Measurements from ENCODE around the gene SMG6. TPM values are rescaled to one million over a fixed set of nuclear protein-coding genes. Genes with fewer than 3 reads are reported as not detected.

The SMG6 gene
- total and polyA plus RNA-seq, 4 experiments from 2014 or later, result 3.8 to 58.5 (median 30.6) TPM

DNA sequence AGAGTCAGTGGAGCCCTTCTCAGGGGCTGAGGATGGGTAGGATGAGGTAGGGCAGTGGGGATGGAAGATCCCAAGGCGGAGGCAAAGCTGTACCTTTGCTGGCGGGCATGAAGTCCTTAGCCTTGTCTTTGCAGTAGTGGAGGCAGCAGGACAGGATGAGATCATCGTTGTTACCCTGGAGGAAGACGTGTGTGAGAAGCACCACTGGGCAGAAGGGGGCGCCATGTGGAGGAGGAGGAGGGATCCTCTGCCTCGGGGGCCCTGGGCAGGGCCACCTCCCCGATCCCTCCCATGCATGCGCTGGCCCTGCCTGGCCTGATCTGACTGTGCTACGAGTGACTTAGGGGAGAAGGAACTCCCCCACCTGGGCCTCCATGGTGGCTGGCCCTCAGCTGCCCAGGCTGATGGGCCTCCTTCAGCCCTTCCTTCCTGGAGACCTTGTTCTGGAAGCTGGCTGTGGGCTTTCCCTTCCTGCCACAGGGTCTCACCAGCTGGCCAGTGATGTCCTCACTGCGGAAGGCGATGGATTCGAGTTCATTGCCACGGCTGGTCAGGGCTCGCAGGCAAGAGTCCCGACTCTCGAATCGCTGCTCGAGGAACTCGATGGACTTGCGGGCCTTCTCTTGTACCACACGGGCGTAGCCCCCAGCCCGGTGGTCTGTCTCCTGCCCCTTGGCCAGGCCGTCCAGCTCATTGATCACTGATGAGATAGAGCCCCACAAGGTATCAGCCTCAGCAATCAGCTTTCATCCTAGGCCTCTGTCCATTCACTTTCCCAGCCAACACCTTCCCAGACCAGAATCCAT lies 238.4 kb downstream of the SMG6 start:
- Histone ChIP-seq H3K27me3 (ENCODE audit: insufficient read depth, low read length) (no peaks in the 10 kb centered on the region), H3K4me1 (ENCODE audit: insufficient read depth, low read length) (peaks cover 17% of the 10 kb centered on the region), H3K9me3 (ENCODE audit: control insufficient read depth in 1 of 2, low read length in 2 of 2) (no peaks in the 10 kb centered on the region), H3K27ac (ENCODE audit: low read depth, low read length) (no peak overlapping the region), H3K36me3 (ENCODE audit: insufficient read depth, low read length) (peaks cover 28% of the 10 kb centered on the region), H3K4me3 (ENCODE audit: low read length in 2 of 2) (no peak overlapping the region)
- peaks cover 8 to 15% (median 12%) of the 10 kb centered on the region in 4 donors for H3K4me1 Mint-ChIP-seq
- peak in 3 of 5 donors; percentile 38 to 61 (median 42) for DNase-seq
- intact Hi-C loops (cut with micrococcal nuclease), result no loop called here
- no peak overlapping the region for H3K4me3 Mint-ChIP-seq
- ChIA-PET CTCF (ENCODE audit: partially characterized antibody) (interaction anchor here (0.7 to 2.7 kb wide), 5 partner anchors 8 to 180 kb away, joined by 3 to 15 read pairs (median 6); no protein-coding TSS in a partner anchor), POLR2A (ENCODE audit: partially characterized antibody) (interaction anchor here (2.6 kb wide), 1 partner anchor 9 kb away, joined by 11 read pairs; no protein-coding TSS in a partner anchor)
- no peaks in the 10 kb centered on the region for H3K9me3 Mint-ChIP-seq
- no peaks in the 10 kb centered on the region for H3K27me3 Mint-ChIP-seq
- H3K36me3 Mint-ChIP-seq, result peaks cover 69 to 79% of the 10 kb centered on the region in 2 donors
- H3K27ac Mint-ChIP-seq, result peak overlapping the region; percentile 19 to 93 (median 77)

- intact Hi-C loops (cut with micrococcal nuclease), result no loop called here
- H3K4me3 Mint-ChIP-seq, result peak overlapping the region in 2 of 8 donors; percentile 41 to 54
- POLR2A ChIA-PET (ENCODE audit: partially characterized antibody), result interaction anchor here (2.6 kb wide), 1 partner anchor 8 kb away, joined by 11 read pairs; no protein-coding TSS in a partner anchor
These were observed 239.0 kb downstream of the SMG6 start for GRCh38 chr17:2064520-2064971.

GRCh38 chr17:2064147-2064489 lies 239.5 kb downstream of the SMG6 start:
- H3K4me1 Mint-ChIP-seq, result peaks cover 7 to 16% (median 11%) of the 10 kb centered on the region in 4 donors
- H3K27ac ChIP-seq (ENCODE audit: low read depth, low read length), result no peak overlapping the region
- CTCF ChIA-PET (ENCODE audit: partially characterized antibody), result interaction anchor here (2.7 kb wide), 1 partner anchor 181 kb away, joined by 15 read pairs; no protein-coding TSS in a partner anchor
- H3K36me3 Mint-ChIP-seq, result peaks cover 63 to 71% of the 10 kb centered on the region in 2 donors
- peak overlapping the region in 4 of 7 donors; percentile 49 to 78 (median 72) for H3K27ac Mint-ChIP-seq
- intact Hi-C loops (cut with micrococcal nuclease), result no loop called here
- no peak for DNase-seq
- H3K27me3 Mint-ChIP-seq, result no peaks in the 10 kb centered on the region
- peaks cover 28% of the 10 kb centered on the region for H3K36me3 ChIP-seq (ENCODE audit: insufficient read depth, low read length)
- no peaks in the 10 kb centered on the region for H3K9me3 Mint-ChIP-seq
- H3K4me3 Mint-ChIP-seq, result no peak overlapping the region
- H3K9me3 ChIP-seq (ENCODE audit: control insufficient read depth in 1 of 2, low read length in 2 of 2), result no peaks in the 10 kb centered on the region
- H3K4me3 ChIP-seq (ENCODE audit: low read length in 2 of 2), result no peak overlapping the region
- peaks cover 12% of the 10 kb centered on the region for H3K4me1 ChIP-seq (ENCODE audit: insufficient read depth, low read length)
- POLR2A ChIA-PET (ENCODE audit: partially characterized antibody), result interaction anchor here (2.6 kb wide), 1 partner anchor 8 kb away, joined by 11 read pairs; no protein-coding TSS in a partner anchor
- H3K27me3 ChIP-seq (ENCODE audit: insufficient read depth, low read length), result no peaks in the 10 kb centered on the region

More at GRCh38 chr17:2064520-2064971, 239.0 kb downstream of the SMG6 start:
- Histone ChIP-seq H3K27ac (ENCODE audit: low read depth, low read length) (no peak overlapping the region), H3K4me1 (ENCODE audit: insufficient read depth, low read length) (peaks cover 12% of the 10 kb centered on the region), H3K9me3 (ENCODE audit: control insufficient read depth in 1 of 2, low read length in 2 of 2) (no peaks in the 10 kb centered on the region), H3K36me3 (ENCODE audit: insufficient read depth, low read length) (peaks cover 28% of the 10 kb centered on the region), H3K27me3 (ENCODE audit: insufficient read depth, low read length) (no peaks in the 10 kb centered on the region), H3K4me3 (ENCODE audit: low read length in 2 of 2) (no peak overlapping the region)
- CTCF ChIA-PET (ENCODE audit: partially characterized antibody), result interaction anchor here (1.7 to 2.7 kb wide), 2 partner anchors 9 to 181 kb away, joined by 6 to 15 read pairs; no protein-coding TSS in a partner anchor
- peaks cover 7 to 13% (median 8%) of the 10 kb centered on the region in 4 donors for H3K4me1 Mint-ChIP-seq
- H3K27me3 Mint-ChIP-seq, result no peaks in the 10 kb centered on the region
- H3K27ac Mint-ChIP-seq, result peak overlapping the region; percentile 19 to 93 (median 77)
- DNase-seq, result no peak
- H3K36me3 Mint-ChIP-seq, result peaks cover 65 to 73% of the 10 kb centered on the region in 2 donors
- H3K9me3 Mint-ChIP-seq, result no peaks in the 10 kb centered on the region

DNA sequence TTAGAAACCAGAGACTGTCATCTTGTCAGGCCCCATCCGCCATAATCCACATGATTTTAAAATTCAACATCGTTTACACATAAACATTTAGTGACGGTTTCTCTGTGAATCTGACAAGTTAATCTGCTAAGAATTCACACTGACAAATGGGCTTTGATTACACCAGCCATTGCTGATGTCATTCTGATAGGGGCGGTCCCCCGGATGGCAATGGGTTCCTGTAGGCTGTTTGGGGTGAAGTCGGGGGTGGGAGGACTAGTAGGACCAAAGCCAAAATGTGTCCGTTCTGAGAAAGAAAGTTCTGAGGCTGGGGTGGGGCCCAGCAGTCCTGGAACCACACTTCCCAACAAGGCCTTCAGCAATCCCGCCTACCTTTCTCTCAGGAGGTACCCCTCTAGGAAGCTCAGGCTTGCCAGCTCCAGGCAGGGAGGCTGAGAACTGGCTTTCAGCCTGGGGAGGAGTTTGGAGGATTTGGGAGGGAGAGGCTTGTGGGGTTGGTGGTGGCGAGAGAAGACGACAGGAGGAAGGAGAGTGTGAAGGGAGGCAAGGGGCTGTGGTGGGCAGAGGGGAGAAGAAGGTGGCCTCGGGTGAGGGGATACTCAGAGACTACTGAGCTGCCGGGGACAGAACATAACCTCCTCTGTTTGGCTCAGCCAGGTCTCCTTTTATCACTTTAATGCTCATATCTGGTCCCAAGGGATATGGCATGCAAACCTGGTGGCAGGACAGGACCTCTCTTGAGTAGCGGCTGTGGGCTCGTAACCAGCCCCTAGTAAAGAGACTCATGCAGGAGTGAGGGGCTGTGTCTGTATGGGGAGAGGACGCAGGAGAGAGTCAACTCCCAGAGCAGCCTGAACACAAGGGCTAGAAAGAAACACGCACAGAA lies 240.1 kb downstream of the SMG6 start:
- no peak for DNase-seq
- CTCF ChIA-PET (ENCODE audit: partially characterized antibody), result interaction anchor here (2.7 kb wide), 1 partner anchor 182 kb away, joined by 15 read pairs; no protein-coding TSS in a partner anchor
- POLR2A ChIA-PET (ENCODE audit: partially characterized antibody), result interaction anchor here (2.6 kb wide), 1 partner anchor 7 kb away, joined by 11 read pairs; no protein-coding TSS in a partner anchor

GRCh38 chr17:2062571-2063183 lies 240.9 kb downstream of the SMG6 start:
- no peaks in the 10 kb centered on the region for H3K9me3 Mint-ChIP-seq
- H3K27ac Mint-ChIP-seq, result peak overlapping the region in 2 of 7 donors; percentile 29 to 58
- H3K27ac ChIP-seq (ENCODE audit: low read depth, low read length), result no peak overlapping the region
- H3K4me1 Mint-ChIP-seq, result peaks cover 5 to 13% (median 8%) of the 10 kb centered on the region in 4 donors
- ChIA-PET CTCF (ENCODE audit: partially characterized antibody) (no interaction called here), POLR2A (ENCODE audit: partially characterized antibody) (no interaction called here)
- H3K36me3 ChIP-seq (ENCODE audit: insufficient read depth, low read length), result peaks cover 27% of the 10 kb centered on the region
- no peaks in the 10 kb centered on the region for H3K27me3 ChIP-seq (ENCODE audit: insufficient read depth, low read length)
- H3K4me3 Mint-ChIP-seq, result no peak overlapping the region
- no peaks in the 10 kb centered on the region for H3K9me3 ChIP-seq (ENCODE audit: control insufficient read depth in 1 of 2, low read length in 2 of 2)
- H3K4me3 ChIP-seq (ENCODE audit: low read length in 2 of 2), result no peak overlapping the region
- DNase-seq, result no peak
- no peaks in the 10 kb centered on the region for H3K27me3 Mint-ChIP-seq
- intact Hi-C loops (cut with micrococcal nuclease), result no loop called here
- H3K4me1 ChIP-seq (ENCODE audit: insufficient read depth, low read length), result peaks cover 9% of the 10 kb centered on the region
- peaks cover 51 to 58% of the 10 kb centered on the region in 2 donors for H3K36me3 Mint-ChIP-seq

More for the DNA sequence above, 240.1 kb downstream of the SMG6 start:
- H3K9me3 ChIP-seq (ENCODE audit: control insufficient read depth in 1 of 2, low read length in 2 of 2), result no peaks in the 10 kb centered on the region
- Mint-ChIP-seq H3K9me3 (no peaks in the 10 kb centered on the region), H3K36me3 (peaks cover 57 to 65% of the 10 kb centered on the region in 2 donors), H3K27ac (peak overlapping the region in 4 of 7 donors; percentile 49 to 78 (median 72)), H3K27me3 (no peaks in the 10 kb centered on the region), H3K4me3 (peak overlapping the region in 1 of 8 donors; percentile 30), H3K4me1 (peaks cover 6 to 11% (median 8%) of the 10 kb centered on the region in 4 donors)
- peaks cover 12% of the 10 kb centered on the region for H3K4me1 ChIP-seq (ENCODE audit: insufficient read depth, low read length)
- no peak overlapping the region for H3K4me3 ChIP-seq (ENCODE audit: low read length in 2 of 2)
- no peak overlapping the region for H3K27ac ChIP-seq (ENCODE audit: low read depth, low read length)
- no peaks in the 10 kb centered on the region for H3K27me3 ChIP-seq (ENCODE audit: insufficient read depth, low read length)
- H3K36me3 ChIP-seq (ENCODE audit: insufficient read depth, low read length), result peaks cover 28% of the 10 kb centered on the region
- intact Hi-C loops (cut with micrococcal nuclease), result no loop called here

DNA sequence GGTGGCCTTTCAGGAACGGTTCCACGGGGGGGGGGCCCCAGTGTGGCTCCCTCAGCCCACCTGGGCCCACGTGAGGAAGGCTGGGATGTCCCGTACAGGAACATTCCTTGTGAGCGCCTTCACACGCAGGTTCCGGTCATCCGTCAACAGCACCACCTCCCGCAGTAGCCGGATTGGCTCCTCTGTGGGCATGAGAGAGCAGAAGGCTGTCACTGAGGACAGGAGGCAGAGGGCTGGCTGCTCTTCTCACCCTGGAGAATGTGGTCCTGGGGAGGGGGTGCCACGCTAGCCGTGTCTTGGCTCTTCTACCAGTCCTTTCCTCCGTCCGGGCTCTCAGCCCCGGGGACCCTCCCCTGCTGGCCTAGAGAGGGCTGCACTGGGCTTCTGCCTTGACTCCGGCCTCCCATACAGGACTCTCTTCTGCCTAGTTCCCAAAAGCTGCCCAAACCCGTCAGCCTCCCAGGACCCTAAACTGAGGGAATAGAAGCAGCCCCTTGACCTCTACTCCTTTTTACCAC lies 242.1 kb downstream of the SMG6 start:
- peaks cover 21% of the 10 kb centered on the region for H3K36me3 ChIP-seq (ENCODE audit: insufficient read depth, low read length)
- H3K4me1 ChIP-seq (ENCODE audit: insufficient read depth, low read length), result peaks cover 7% of the 10 kb centered on the region
- H3K27me3 ChIP-seq (ENCODE audit: insufficient read depth, low read length), result no peaks in the 10 kb centered on the region
- H3K9me3 ChIP-seq (ENCODE audit: control insufficient read depth in 1 of 2, low read length in 2 of 2), result no peaks in the 10 kb centered on the region
- peaks cover 45 to 49% of the 10 kb centered on the region in 2 donors for H3K36me3 Mint-ChIP-seq
- POLR2A ChIA-PET (ENCODE audit: partially characterized antibody), result no interaction called here
- no peak overlapping the region for H3K27ac ChIP-seq (ENCODE audit: low read depth, low read length)
- no peak overlapping the region for H3K4me3 ChIP-seq (ENCODE audit: low read length in 2 of 2)
- H3K27me3 Mint-ChIP-seq, result no peaks in the 10 kb centered on the region
- H3K4me1 Mint-ChIP-seq, result peaks cover 5 to 13% (median 9%) of the 10 kb centered on the region in 4 donors
- H3K9me3 Mint-ChIP-seq, result no peaks in the 10 kb centered on the region
- H3K27ac Mint-ChIP-seq, result peak overlapping the region in 1 of 7 donors; percentile 57
- intact Hi-C loops (cut with micrococcal nuclease), result no loop called here
- no peak overlapping the region for H3K4me3 Mint-ChIP-seq
- CTCF ChIA-PET (ENCODE audit: partially characterized antibody), result no interaction called here
- no peak for DNase-seq

All from CD4-positive, alpha-beta memory T cell (primary cell).